Cardiac muscle cell (in vitro differentiated cells and primary cell): ENCODE measurements around the gene PPP2R3B. TPM values are rescaled to one million over a fixed set of nuclear protein-coding genes. Genes with fewer than 3 reads are reported as not detected.

ENCODE experiments used
- DNase-seq, 2 donors: peaks; one replicate each; pipeline versions ENCODE4 v3.0.0 to v3.0.0-alpha.2; 2010 to 2017; ENCODE audit warnings: low read depth in 1 of 2, low spot score in 1 of 2
- H3K27ac ChIP-seq: fragments of 200-600 bp; sonication (generic); 2 replicates; pipeline ENCODE4 v1.5.1; 2016
- H3K27me3 ChIP-seq: fragments of 200-600 bp; sonication (generic); 2 replicates; pipeline ENCODE4 v1.6.0; 2016; ENCODE audit warnings: control low read depth
- H3K36me3 ChIP-seq: fragments of 200-600 bp; sonication (generic); 2 replicates; pipeline ENCODE4 v1.5.1; 2016; ENCODE audit warnings: control low read depth
- H3K4me1 ChIP-seq: fragments of 200-600 bp; sonication (generic); 2 replicates; pipeline ENCODE4 v1.8.1; 2017; ENCODE audit warnings: low read depth, mild to moderate bottlenecking, mixed run types
- H3K4me3 ChIP-seq: fragments of 200-600 bp; sonication (generic); 2 replicates; pipeline ENCODE4 v1.5.1; 2016; ENCODE audit warnings: mild to moderate bottlenecking
- H3K9me3 ChIP-seq: fragments of 200-600 bp; sonication (generic); 2 replicates; pipeline ENCODE4 v1.5.1; 2017; ENCODE audit warnings: low read depth, mild to moderate bottlenecking, control low read depth
- CTCF ChIP-seq: IDR thresholded peaks from 2 replicates; pipeline ENCODE4 v1.5.1; 2012; ENCODE audit warnings: low read depth, mild to moderate bottlenecking, low read length
- polyA plus RNA-seq: library from polyadenylated mRNA; unstranded; fragments of >200 nt; fragmentation: Nextera tagmentation; extraction: Ambion mirVana; gene quantifications from 2 replicates; pipeline ENCODE4 v1.2.1, GENCODE V29; 2016
- total RNA-seq: library from RNA; depleted of rRNA; stranded (reverse); fragments of >200 nt; gene quantifications from 2 replicates; pipeline ENCODE4 v1.2.3, GENCODE V29; 2016

Gene PPP2R3B
- total and polyA plus RNA-seq, 2 experiments from 2014 or later, result 142 to 155 TPM

GRCh38 chrX:410296-410695 is 23.6 kb upstream of the PPP2R3B start:
- no peak for DNase-seq
- no peaks in the 10 kb centered on the region for H3K9me3 ChIP-seq
- TF ChIP-seq CTCF, result no peak

GRCh38 chrX:405149-405548 is 18.4 kb upstream of the PPP2R3B start:
- Histone ChIP-seq H3K9me3 (no peaks in the 10 kb centered on the region), H3K4me3 (no peak overlapping the region), H3K36me3 (no peaks in the 10 kb centered on the region), H3K27me3 (no peaks in the 10 kb centered on the region), H3K4me1 (peaks cover 3% of the 10 kb centered on the region), H3K27ac (no peak overlapping the region)
- DNase-seq, result no peak
- no peak for TF ChIP-seq CTCF

More at GRCh38 chrX:410296-410695, 23.6 kb upstream of the PPP2R3B start:
- no peaks in the 10 kb centered on the region for H3K4me1 ChIP-seq
- no peaks in the 10 kb centered on the region for H3K27me3 ChIP-seq
- H3K4me3 ChIP-seq, result no peak overlapping the region
- H3K27ac ChIP-seq, result no peak overlapping the region
- H3K36me3 ChIP-seq, result no peaks in the 10 kb centered on the region

DNA sequence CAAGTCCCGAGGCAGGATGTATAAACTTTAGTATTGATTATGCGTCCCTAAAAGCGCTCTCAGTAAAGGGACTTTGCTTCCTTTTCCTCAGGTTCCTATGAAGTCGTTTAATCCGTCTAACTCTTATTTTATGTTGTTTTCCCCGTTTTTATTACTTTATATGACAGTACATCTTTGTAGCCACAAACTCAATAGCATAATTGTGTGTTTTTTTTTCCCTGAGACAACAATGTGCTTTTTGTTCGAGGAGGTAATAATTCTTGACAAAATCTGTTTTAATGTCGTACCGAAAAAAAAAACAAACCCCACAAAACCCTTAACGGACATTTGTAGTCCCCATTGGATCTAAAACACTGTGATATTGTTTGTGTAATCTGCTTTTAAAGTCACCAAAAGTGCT is 17.9 kb upstream of the PPP2R3B start:
- DNase-seq, result no peak
- Histone ChIP-seq H3K4me3 (no peak overlapping the region), H3K36me3 (no peaks in the 10 kb centered on the region), H3K4me1 (peaks cover 4% of the 10 kb centered on the region), H3K9me3 (no peaks in the 10 kb centered on the region), H3K27ac (no peak overlapping the region), H3K27me3 (no peaks in the 10 kb centered on the region)
- no peak for TF ChIP-seq CTCF

DNA sequence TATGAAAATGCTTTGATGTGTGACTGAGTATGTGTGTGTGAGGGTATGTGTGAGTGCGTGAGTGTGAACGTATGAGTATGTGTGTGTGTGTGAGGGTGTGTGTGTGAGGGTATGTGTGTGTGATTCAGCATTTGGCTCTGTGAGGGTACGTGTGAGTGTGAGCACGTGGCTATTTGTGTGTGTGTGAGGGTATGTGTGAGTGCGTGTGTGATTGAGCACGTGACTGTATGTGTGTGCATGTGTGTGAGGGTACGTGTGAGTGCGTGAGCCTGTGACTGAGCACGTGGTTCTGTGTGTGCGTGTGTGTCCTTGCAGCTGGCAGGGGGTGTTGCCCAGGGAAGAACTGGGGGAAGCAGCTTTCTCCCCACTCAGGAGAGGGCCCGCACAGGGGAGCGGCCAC is 16.1 kb upstream of the PPP2R3B start:
- no peak for DNase-seq
- TF ChIP-seq CTCF, result no peak
- Histone ChIP-seq H3K4me1 (peaks cover 4% of the 10 kb centered on the region), H3K4me3 (no peak overlapping the region), H3K27ac (no peak overlapping the region), H3K27me3 (no peaks in the 10 kb centered on the region), H3K9me3 (no peaks in the 10 kb centered on the region), H3K36me3 (no peaks in the 10 kb centered on the region)

GRCh38 chrX:400258-400657 is 13.6 kb upstream of the PPP2R3B start:
- TF ChIP-seq CTCF, result no peak
- peak overlapping the region; percentile 51 for H3K27ac ChIP-seq
- peaks cover 4% of the 10 kb centered on the region for H3K4me1 ChIP-seq
- no peaks in the 10 kb centered on the region for H3K27me3 ChIP-seq
- H3K4me3 ChIP-seq, result no peak overlapping the region
- H3K36me3 ChIP-seq, result no peaks in the 10 kb centered on the region
- DNase-seq, result peak in 1 of 2 donors; percentile 8
- no peaks in the 10 kb centered on the region for H3K9me3 ChIP-seq

GRCh38 chrX:397575-397974 is 10.9 kb upstream of the PPP2R3B start:
- Histone ChIP-seq H3K36me3 (no peaks in the 10 kb centered on the region), H3K4me3 (no peak overlapping the region), H3K27me3 (no peaks in the 10 kb centered on the region), H3K9me3 (no peaks in the 10 kb centered on the region), H3K4me1 (peaks cover 4% of the 10 kb centered on the region), H3K27ac (peak overlapping the region; percentile 57)
- peak; percentile 28 to 65 for DNase-seq
- no peak for TF ChIP-seq CTCF
